ENCODE results near the gene GRIK4. TPM values are rescaled to one million over a fixed set of nuclear protein-coding genes. Genes with fewer than 3 reads are reported as not detected.

The GRIK4 gene
- total RNA-seq, 2 experiments from 2014 or later: not detected

DNA sequence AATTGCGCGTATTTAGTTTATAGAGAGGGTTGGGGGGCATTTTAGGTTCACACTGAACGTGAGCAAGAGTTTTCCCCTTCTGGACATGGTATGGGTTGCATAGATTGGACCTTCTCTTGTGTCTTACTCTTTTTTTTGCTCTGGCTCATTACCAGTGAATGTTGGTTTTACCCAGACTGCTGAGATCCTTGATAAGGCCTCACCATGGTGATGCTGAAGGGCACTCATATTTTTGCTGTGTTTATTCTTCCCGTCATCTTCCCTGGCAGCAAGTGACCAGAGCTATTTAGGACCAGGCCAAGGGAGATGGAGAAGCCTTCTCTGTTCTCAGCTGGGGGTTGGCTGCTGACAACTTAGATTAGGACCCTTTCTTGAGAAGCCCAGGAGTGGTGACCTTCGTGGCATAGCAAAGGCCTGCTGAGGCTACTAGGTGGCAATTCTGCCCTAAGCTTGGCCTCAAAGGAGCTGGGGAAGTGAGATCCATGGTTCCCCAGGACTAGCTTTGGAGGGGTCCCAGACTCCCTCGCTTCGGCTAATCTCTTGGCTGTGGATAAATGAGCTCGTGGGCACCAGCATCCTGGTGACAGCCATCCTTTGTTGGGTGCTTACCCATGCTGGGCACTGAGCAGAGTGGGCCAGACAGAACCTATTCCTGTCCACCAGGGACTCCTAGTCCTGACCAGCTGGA is 47.3 kb downstream of the GRIK4 start:
- DNase-seq (no peak), ATAC-seq (no peak)
- Mint-ChIP-seq H3K4me3 (no peak overlapping the region), H3K27me3 (peaks cover 26% of the 10 kb centered on the region), H3K27ac (no peak overlapping the region), H3K4me1 (no peaks in the 10 kb centered on the region), H3K36me3 (ENCODE audit: low read depth) (no peaks in the 10 kb centered on the region), H3K9me3 (ENCODE audit: low read depth) (no peaks in the 10 kb centered on the region)
- intact Hi-C loops (cut with DNase I, micrococcal nuclease): no loop called here
- POLR2A ChIA-PET: no interaction called here
- CTCF ChIA-PET: interaction anchor here (0.8 kb wide), 1 partner anchor 49 kb away, joined by 3 read pairs; no protein-coding TSS in a partner anchor

DNA sequence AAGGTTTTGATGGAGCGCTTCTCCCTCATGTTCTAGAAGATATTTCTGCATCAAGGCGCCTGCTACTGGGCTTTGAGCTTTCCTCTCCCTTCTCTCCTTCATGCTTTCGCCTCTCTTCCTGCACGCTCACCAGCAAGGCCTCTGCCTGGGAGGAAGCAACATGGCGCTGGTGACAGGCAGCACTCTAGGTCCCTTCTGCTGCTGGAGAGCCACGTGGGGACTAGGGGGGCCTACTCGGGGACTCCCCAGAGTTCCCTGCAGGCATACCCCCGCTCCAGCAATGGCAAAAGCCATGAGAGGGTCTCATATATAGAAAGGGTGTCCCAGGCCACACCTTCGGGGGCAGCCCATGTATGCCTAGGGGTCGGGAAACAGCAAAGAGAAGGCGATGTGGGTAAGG is 49.7 kb downstream of the GRIK4 start:
- intact Hi-C loops (cut with DNase I, micrococcal nuclease): no loop called here
- ATAC-seq (no peak), DNase-seq (no peak)
- peaks cover 30% of the 10 kb centered on the region for H3K27me3 Mint-ChIP-seq
- H3K9me3 Mint-ChIP-seq (ENCODE audit: low read depth): no peaks in the 10 kb centered on the region
- no peak overlapping the region for H3K27ac Mint-ChIP-seq
- no peaks in the 10 kb centered on the region for H3K36me3 Mint-ChIP-seq (ENCODE audit: low read depth)
- ChIA-PET POLR2A (no interaction called here), CTCF (no interaction called here)
- no peak overlapping the region for H3K4me3 Mint-ChIP-seq
- H3K4me1 Mint-ChIP-seq: peaks cover 8% of the 10 kb centered on the region

DNA sequence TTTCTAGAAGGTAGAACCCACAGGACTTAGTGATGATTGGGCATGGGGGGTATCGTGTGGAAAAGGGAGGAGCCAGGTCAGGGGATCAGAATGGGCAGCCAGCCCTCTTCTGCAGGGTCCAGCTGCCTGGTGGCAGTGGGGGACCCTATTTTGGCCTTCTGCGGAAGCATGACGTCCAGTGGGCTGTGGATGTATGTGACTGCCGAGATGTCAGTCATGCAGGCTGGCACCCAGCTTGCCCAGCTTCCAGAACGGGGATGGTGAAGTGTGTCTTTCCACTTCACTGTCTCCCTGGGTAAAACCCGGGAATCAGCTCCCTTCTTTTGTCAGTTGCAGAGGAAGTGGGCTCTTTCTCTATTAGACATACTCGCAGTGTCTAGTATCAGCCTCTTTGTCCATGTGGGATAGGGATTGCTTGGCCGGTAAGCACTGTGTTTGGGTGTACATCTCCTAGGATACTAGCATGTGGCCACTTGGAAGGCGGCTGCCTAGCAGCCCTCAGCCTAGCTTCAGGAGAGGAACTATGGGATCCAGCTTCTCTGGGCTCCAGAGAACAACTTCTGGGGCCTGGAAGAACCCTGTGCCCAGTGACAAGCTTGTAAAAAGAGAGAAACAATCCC is 51.4 kb downstream of the GRIK4 start:
- CTCF ChIA-PET: interaction anchor here (0.7 to 1.2 kb wide), 2 partner anchors 122 to 132 kb away, joined by 3 to 4 read pairs; no protein-coding TSS in a partner anchor
- H3K9me3 Mint-ChIP-seq (ENCODE audit: low read depth): no peaks in the 10 kb centered on the region
- H3K36me3 Mint-ChIP-seq (ENCODE audit: low read depth): no peaks in the 10 kb centered on the region
- peaks cover 34% of the 10 kb centered on the region for H3K27me3 Mint-ChIP-seq
- intact Hi-C loops (cut with DNase I, micrococcal nuclease): no loop called here
- no peak overlapping the region for H3K27ac Mint-ChIP-seq
- H3K4me3 Mint-ChIP-seq: no peak overlapping the region
- peaks cover 8% of the 10 kb centered on the region for H3K4me1 Mint-ChIP-seq
- ATAC-seq: no peak
- DNase-seq: no peak
- POLR2A ChIA-PET: no interaction called here

DNA sequence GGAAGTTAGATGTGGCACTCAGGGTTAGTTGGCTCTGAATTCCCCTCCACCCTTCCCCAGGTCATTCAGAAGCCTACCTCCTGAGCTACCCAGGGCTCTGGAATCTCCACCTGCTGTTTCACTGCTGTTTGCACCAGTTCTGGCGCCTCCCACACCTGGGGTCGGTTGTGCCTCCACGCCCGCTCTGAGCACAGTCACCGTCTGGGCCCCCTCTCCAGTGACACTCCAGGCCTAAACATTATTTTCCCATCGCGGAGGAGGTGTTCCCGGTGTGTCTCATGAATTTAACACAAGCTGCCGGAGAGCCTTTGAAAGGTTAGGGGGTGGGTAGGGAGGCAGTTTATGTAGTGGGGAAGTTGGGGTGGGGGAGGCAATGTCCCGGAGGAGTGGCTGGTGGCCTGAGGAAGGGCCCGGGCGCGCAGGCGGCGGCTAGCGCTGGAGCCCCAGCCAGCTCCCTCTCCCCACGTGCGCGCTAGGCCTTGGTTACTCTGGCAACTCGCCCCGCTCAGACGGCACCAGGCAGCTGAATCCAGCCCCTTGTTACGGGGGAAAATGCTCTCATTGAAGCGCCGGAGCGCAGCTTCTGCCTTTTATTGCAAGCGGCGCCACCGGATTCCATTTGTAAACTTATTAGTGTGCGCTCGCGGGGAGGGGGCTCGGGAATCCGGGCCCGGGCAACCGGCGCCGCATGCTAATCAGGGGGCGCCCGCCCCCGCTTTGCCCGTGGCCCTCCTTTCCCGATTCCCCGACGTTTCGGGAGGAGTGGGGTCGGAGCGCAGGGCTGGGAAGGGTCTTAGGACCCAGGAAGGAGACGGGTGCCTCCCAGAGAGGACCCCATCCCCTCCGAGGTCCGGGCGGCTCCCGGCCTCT is 52.4 kb downstream of the GRIK4 start:
- intact Hi-C loops (cut with DNase I, micrococcal nuclease): loop anchor here in 1 of 2 experiments (2.0 kb wide), 1 partner anchor 53 kb away; the partner anchor contains the start of gene GRIK4
- DNase-seq (peak; percentile 13), ATAC-seq (no peak)
- Mint-ChIP-seq H3K27ac (no peak overlapping the region), H3K36me3 (ENCODE audit: low read depth) (no peaks in the 10 kb centered on the region), H3K4me1 (peaks cover 8% of the 10 kb centered on the region), H3K9me3 (ENCODE audit: low read depth) (no peaks in the 10 kb centered on the region), H3K27me3 (peaks cover 34% of the 10 kb centered on the region), H3K4me3 (no peak overlapping the region)
- ChIA-PET POLR2A (no interaction called here), CTCF (no interaction called here)

DNA sequence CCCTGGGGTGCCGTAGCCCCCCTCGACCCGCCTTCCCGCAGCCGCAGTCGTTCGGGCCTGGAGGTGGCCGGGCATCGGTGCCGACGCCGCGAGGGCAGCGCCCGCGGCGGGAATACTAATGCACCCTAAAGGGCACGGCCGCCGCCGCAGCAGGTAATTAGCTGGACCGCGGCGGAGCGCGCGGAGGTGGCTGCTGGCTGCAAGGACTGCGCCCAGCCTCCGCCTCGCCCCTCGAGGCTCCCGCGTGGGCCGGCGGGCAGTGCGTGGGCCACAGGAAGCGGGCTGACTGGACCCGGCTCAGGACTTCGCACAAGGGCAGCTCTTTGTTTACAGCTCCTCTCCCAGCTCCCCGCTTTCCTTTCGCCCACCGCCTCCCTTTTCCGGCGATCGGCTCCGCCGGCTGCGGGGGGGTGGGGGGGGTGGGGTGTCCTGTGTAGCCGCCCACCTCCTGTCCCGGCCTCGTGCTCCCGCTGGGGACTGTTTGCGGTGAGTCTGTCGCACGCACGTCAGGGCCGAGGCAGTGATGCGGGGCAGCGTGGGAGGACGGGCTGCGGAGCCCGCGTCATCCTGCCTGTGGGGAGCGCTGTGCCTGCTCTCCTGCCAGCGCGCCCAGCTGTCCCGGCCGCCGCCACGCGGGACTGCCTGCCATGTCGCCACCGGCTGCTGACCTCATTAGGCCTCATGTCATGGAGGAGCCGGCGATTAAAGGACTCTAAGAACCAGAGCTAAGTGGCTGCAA is 53.2 kb downstream of the GRIK4 start:
- CTCF ChIA-PET: no interaction called here
- Mint-ChIP-seq H3K36me3 (ENCODE audit: low read depth) (no peaks in the 10 kb centered on the region), H3K9me3 (ENCODE audit: low read depth) (no peaks in the 10 kb centered on the region), H3K4me1 (peaks cover 8% of the 10 kb centered on the region), H3K4me3 (no peak overlapping the region), H3K27ac (no peak overlapping the region), H3K27me3 (peaks cover 37% of the 10 kb centered on the region)
- intact Hi-C loops (cut with DNase I, micrococcal nuclease): loop anchor here in 1 of 2 experiments (1.0 to 2.0 kb wide), 2 partner anchors 54 to 271 kb away; partner anchors contain the start of gene GRIK4
- DNase-seq (peak; percentile 76), ATAC-seq (peak; percentile 74)
- POLR2A ChIA-PET: no interaction called here

DNA sequence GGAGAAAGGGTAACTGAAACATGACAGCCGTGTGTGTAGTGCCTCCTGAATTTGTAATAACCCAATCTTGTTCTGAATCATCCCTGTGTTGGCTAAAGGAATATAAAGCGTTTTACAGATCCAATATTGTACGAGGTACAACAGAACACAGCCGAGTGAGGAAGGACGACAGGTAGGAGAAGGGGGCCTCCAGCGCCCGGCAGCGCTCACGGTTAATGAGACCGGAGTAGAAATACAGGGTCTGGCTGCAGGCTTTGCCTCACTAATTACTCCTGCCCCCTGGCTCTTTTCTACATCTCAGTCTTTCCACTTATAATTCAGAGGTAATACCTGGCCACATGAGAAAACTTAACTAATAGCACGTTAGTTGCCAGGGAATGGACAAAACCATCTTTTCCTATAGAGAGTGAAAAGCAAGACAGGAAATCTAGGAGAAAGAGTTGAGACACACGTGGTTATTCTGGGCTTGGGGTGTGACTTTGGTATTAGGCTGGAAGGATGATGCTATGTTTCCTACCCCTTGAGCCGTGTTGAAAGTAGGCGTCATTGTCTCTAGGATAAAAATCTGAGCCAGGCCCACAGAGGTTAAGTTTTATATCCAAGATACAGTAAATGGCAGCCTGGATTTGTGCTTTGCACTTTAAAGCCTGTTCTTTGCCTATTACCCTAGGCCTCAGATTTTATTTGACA is 54.1 kb downstream of the GRIK4 start:
- POLR2A ChIA-PET: no interaction called here
- H3K36me3 Mint-ChIP-seq (ENCODE audit: low read depth): no peaks in the 10 kb centered on the region
- H3K27me3 Mint-ChIP-seq: peaks cover 37% of the 10 kb centered on the region
- no peaks in the 10 kb centered on the region for H3K9me3 Mint-ChIP-seq (ENCODE audit: low read depth)
- intact Hi-C loops (cut with DNase I, micrococcal nuclease): loop anchor here in 1 of 2 experiments (1.0 to 2.0 kb wide), 2 partner anchors 55 to 270 kb away; partner anchors contain the start of gene GRIK4
- ATAC-seq: peak; percentile 47
- no peak overlapping the region for H3K4me3 Mint-ChIP-seq
- CTCF ChIA-PET: no interaction called here
- no peak for DNase-seq
- peaks cover 8% of the 10 kb centered on the region for H3K4me1 Mint-ChIP-seq
- no peak overlapping the region for H3K27ac Mint-ChIP-seq

DNA sequence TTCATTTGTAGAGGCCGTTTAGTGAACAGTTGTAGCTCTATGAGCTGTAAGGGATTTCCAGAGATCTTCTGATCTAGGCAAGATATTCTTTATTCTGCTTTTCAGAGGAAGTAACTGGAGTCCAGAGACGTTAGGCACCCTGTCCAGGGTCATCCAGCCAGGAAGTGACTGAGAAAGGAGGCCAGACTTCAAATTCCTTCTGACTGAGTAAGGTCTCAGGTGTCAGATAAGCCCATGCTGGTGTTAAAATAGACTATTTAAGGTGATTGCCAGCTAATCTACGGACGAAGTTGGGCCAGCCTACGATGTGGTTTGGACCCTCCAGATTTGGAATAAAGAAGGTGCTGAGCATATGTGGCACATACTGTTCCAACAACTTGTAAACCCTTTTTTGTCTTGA is 54.6 kb downstream of the GRIK4 start:
- H3K27me3 Mint-ChIP-seq: peaks cover 39% of the 10 kb centered on the region
- peaks cover 8% of the 10 kb centered on the region for H3K4me1 Mint-ChIP-seq
- ATAC-seq (no peak), DNase-seq (no peak)
- H3K36me3 Mint-ChIP-seq (ENCODE audit: low read depth): no peaks in the 10 kb centered on the region
- ChIA-PET POLR2A (no interaction called here), CTCF (no interaction called here)
- intact Hi-C loops (cut with DNase I, micrococcal nuclease): no loop called here
- no peak overlapping the region for H3K27ac Mint-ChIP-seq
- H3K4me3 Mint-ChIP-seq: no peak overlapping the region
- H3K9me3 Mint-ChIP-seq (ENCODE audit: low read depth): no peaks in the 10 kb centered on the region

DNA sequence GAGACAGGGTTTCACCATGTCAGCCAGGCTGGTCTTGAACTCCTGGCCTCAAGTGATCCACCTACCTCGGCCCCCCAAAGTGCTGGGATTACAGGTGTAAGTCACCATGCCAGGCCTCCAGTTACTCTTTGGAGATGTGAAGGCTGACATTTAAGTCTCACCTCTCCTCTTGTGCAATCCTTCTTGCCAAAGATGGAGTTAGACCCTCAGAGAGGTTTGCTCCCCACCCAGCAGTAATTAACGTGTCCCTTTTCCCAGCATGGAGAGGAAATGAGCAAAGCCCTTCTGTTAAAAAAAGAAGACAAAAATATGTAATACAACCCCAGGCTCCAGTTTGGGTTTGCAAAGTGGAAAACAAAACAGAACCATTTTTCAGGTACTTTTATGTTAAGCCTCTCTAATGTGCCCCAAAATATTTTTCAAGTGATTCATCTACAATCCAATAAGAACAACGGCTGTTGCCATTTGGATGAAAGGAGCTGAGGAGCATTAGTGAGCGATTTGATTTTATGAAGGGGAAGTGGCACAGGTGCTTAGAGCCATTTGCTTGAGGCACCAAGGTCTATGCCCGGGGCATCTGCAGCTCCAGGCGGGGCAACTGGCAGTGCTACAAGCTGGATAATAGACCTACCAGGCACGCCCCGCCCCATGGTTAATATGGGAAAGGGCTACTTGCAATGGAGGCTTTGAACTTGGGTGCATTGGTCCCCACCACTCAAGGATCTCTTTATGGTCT is 57.2 kb downstream of the GRIK4 start:
- Mint-ChIP-seq H3K4me3 (no peak overlapping the region), H3K4me1 (peaks cover 8% of the 10 kb centered on the region), H3K27ac (no peak overlapping the region), H3K27me3 (peaks cover 33% of the 10 kb centered on the region), H3K36me3 (ENCODE audit: low read depth) (no peaks in the 10 kb centered on the region), H3K9me3 (ENCODE audit: low read depth) (no peaks in the 10 kb centered on the region)
- intact Hi-C loops (cut with DNase I, micrococcal nuclease): no loop called here
- CTCF ChIA-PET: no interaction called here
- DNase-seq: no peak
- POLR2A ChIA-PET: no interaction called here
- ATAC-seq: no peak

DNA sequence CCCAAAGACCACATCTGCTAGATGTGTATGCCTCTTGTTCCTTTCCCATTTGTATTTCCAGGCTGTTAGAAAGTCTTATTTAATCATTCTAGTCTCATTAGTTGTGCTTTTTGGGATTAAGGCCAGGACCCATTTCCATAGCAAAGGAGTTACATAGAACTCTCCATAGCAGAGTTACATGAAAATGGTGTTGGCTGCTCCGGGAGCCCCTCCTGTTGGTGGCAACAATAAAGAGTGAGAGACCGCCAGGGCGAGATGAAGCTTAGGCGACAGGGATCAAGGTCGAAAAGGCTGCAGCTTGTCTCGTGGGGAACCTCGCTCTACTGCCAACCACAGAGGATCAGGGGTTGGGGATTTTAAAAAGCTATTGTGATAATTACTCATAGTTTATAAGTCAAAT is 58.3 kb downstream of the GRIK4 start:
- ChIA-PET CTCF (interaction anchor here (0.7 to 1.3 kb wide), 2 partner anchors 18 to 313 kb away, joined by 3 to 4 read pairs; no protein-coding TSS in a partner anchor), POLR2A (no interaction called here)
- Mint-ChIP-seq H3K4me1 (peaks cover 8% of the 10 kb centered on the region), H3K9me3 (ENCODE audit: low read depth) (no peaks in the 10 kb centered on the region), H3K36me3 (ENCODE audit: low read depth) (no peaks in the 10 kb centered on the region), H3K4me3 (no peak overlapping the region), H3K27me3 (peaks cover 36% of the 10 kb centered on the region), H3K27ac (no peak overlapping the region)
- ATAC-seq (no peak), DNase-seq (no peak)
- intact Hi-C loops (cut with DNase I, micrococcal nuclease): no loop called here

DNA sequence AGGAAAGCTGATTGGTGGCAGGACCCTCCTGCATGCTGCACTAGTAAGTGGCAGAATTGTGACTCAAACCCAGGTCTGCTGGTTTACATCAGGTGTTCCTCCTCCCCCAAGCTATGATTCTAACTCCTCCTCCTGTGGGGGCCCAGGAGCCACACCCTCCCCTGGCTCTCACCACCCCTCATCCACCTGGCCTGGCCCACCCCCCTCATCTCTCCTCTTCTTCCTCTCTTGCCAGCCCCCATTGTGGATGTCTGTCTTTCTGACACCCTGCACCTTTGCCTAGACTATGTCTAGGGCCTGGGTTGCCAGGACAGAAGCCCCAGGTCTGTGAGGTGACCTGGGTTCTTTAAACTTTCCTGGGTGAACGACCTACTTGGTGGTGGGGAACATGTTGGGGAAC is 59.9 kb downstream of the GRIK4 start:
- no peak overlapping the region for H3K4me3 Mint-ChIP-seq
- H3K36me3 Mint-ChIP-seq (ENCODE audit: low read depth): no peaks in the 10 kb centered on the region
- ChIA-PET CTCF (no interaction called here), POLR2A (no interaction called here)
- H3K9me3 Mint-ChIP-seq (ENCODE audit: low read depth): no peaks in the 10 kb centered on the region
- no peaks in the 10 kb centered on the region for H3K4me1 Mint-ChIP-seq
- intact Hi-C loops (cut with DNase I, micrococcal nuclease): no loop called here
- no peak for DNase-seq
- no peak for ATAC-seq
- peaks cover 35% of the 10 kb centered on the region for H3K27me3 Mint-ChIP-seq
- H3K27ac Mint-ChIP-seq: no peak overlapping the region

Data from activated CD4-positive, alpha-beta T cell treated with anti-CD3 and anti-CD28 coated beads for 36 hours (primary cell).